ENCODE results near the gene TSSK6. TPM values are rescaled to one million over a fixed set of nuclear protein-coding genes. Genes with fewer than 3 reads are reported as not detected.

Gene TSSK6
- total RNA-seq, 1 donor from 2014 or later, result 3.4 TPM

GRCh38 chr19:19464339-19465098 lies 50.8 kb downstream of the TSSK6 start:
- DNase-seq (ENCODE audit: low spot score), result no peak

Other genes with a start within 250 kb of the TSSK6 start
- 1.8 TPM for gene TM6SF2, start 242.2 kb downstream of the TSSK6 start, total RNA-seq
- gene SUGP1, start 195.0 kb downstream of the TSSK6 start, total RNA-seq, result 51.8 TPM
- gene MAU2, start 194.7 kb downstream of the TSSK6 start, total RNA-seq, result 87.4 TPM
- gene GATAD2A, start 109.9 kb downstream of the TSSK6 start, total RNA-seq, result 92.7 TPM
- gene NDUFA13, start 677 bp upstream of the TSSK6 start, total RNA-seq, result 369 TPM
- 14.1 TPM for gene YJEFN3, start 13.4 kb upstream of the TSSK6 start, total RNA-seq
- gene CILP2, start 22.7 kb upstream of the TSSK6 start, total RNA-seq, result 2.3 TPM
- gene PBX4, start 103.1 kb upstream of the TSSK6 start, total RNA-seq, result 12.7 TPM
- 28.6 TPM for gene LPAR2, start 112.7 kb upstream of the TSSK6 start, total RNA-seq
- 25.0 TPM for gene GMIP, start 128.1 kb upstream of the TSSK6 start, total RNA-seq
- gene ATP13A1, start 148.1 kb upstream of the TSSK6 start, total RNA-seq, result 74.9 TPM
- 13.8 TPM for gene ZNF101, start 153.3 kb upstream of the TSSK6 start, total RNA-seq
- gene ZNF14, start 217.6 kb upstream of the TSSK6 start, total RNA-seq, result 15.3 TPM

Measured in ureter (tissue), 1 donor.